Large intestine (tissue), 3 donors: Measurements from ENCODE around the gene ADAMTS18. TPM values are rescaled to one million over a fixed set of nuclear protein-coding genes. Genes with fewer than 3 reads are reported as not detected.

Experiments
- DNase-seq, 2 donors: peaks; one replicate each; pipeline versions ENCODE4 v3.0.0 to v3.0.0-alpha.2; 2013
- H3K27ac ChIP-seq: one replicate; pipeline ENCODE4 v1.5.1; 2013; ENCODE audit warnings: low read length
- H3K27me3 ChIP-seq: 2 replicates; pipeline ENCODE4 v1.6.1; 2013; ENCODE audit warnings: low read length; ENCODE audit not compliant: control insufficient read depth, insufficient read depth
- H3K36me3 ChIP-seq: 2 replicates; pipeline ENCODE4 v1.6.1; 2013; ENCODE audit warnings: low read length; ENCODE audit not compliant: control insufficient read depth, insufficient read depth
- H3K4me1 ChIP-seq: one replicate; pipeline ENCODE4 v1.6.1; 2013; ENCODE audit warnings: low read length; ENCODE audit not compliant: control insufficient read depth, insufficient read depth
- H3K4me3 ChIP-seq: one replicate; pipeline ENCODE4 v1.5.1; 2013; ENCODE audit warnings: low read length
- H3K9me3 ChIP-seq: one replicate; pipeline ENCODE4 v1.6.1; 2013; ENCODE audit warnings: mild to moderate bottlenecking, low read depth, low read length, moderate library complexity; ENCODE audit not compliant: control insufficient read depth
- WGBS: methylation state at CpG from one replicate; pipeline ENCODE4 v1.1.5; 2013; ENCODE audit warnings: low lambda C conversion rate; ENCODE audit not compliant: insufficient coverage; 5-methylcytosine and 5-hydroxymethylcytosine counted together
- polyA plus RNA-seq: library from polyadenylated mRNA; unstranded; fragments of 120-200 nt; gene quantifications from one replicate; pipeline ENCODE4 v1.2.1, GENCODE V29; 2013

The ADAMTS18 gene
- polyA plus RNA-seq, 1 donor = 1.9 TPM

- no peak for DNase-seq
- Histone ChIP-seq H3K4me1 (no peaks in the 10 kb centered on the region), H3K27ac (no peak overlapping the region), H3K36me3 (no peaks in the 10 kb centered on the region), H3K27me3 (no peaks in the 10 kb centered on the region), H3K4me3 (no peak overlapping the region), H3K9me3 (no peaks in the 10 kb centered on the region)
- 100% methylated on average over 1 of the region's 3 CpGs for WGBS
Measured at GRCh38 chr16:77396461-77396860, 38.4 kb downstream of the ADAMTS18 start.

- 100% methylated on average over 1 of the region's 2 CpGs for WGBS
- H3K4me3 ChIP-seq = no peak overlapping the region
- no peak overlapping the region for H3K27ac ChIP-seq
- no peaks in the 10 kb centered on the region for H3K27me3 ChIP-seq
- no peaks in the 10 kb centered on the region for H3K36me3 ChIP-seq
- no peaks in the 10 kb centered on the region for H3K4me1 ChIP-seq
- DNase-seq = no peak
- H3K9me3 ChIP-seq = no peaks in the 10 kb centered on the region
Measured at GRCh38 chr16:77394699-77395098, 40.1 kb downstream of the ADAMTS18 start.

- WGBS = 80% methylated on average over 1 of the region's 1 CpG
- no peak for DNase-seq
- Histone ChIP-seq H3K4me1 (no peaks in the 10 kb centered on the region), H3K36me3 (no peaks in the 10 kb centered on the region), H3K27me3 (no peaks in the 10 kb centered on the region), H3K27ac (no peak overlapping the region), H3K4me3 (no peak overlapping the region), H3K9me3 (no peaks in the 10 kb centered on the region)
Measured at GRCh38 chr16:77393955-77394354, 40.9 kb downstream of the ADAMTS18 start.

GRCh38 chr16:77387815-77388209, 47.0 kb downstream of the ADAMTS18 start:
- H3K27me3 ChIP-seq = no peaks in the 10 kb centered on the region
- peak in 1 of 2 donors; percentile 5 for DNase-seq
- no peak overlapping the region for H3K27ac ChIP-seq
- H3K4me1 ChIP-seq = no peaks in the 10 kb centered on the region
- H3K36me3 ChIP-seq = no peaks in the 10 kb centered on the region
- WGBS = 60% methylated on average over 1 of the region's 3 CpGs
- H3K4me3 ChIP-seq = no peak overlapping the region
- no peaks in the 10 kb centered on the region for H3K9me3 ChIP-seq

- H3K4me3 ChIP-seq = no peak overlapping the region
- DNase-seq = no peak
- 90% methylated on average over 3 of the region's 9 CpGs for WGBS
- H3K27ac ChIP-seq = no peak overlapping the region
- no peaks in the 10 kb centered on the region for H3K27me3 ChIP-seq
- H3K9me3 ChIP-seq = no peaks in the 10 kb centered on the region
- no peaks in the 10 kb centered on the region for H3K4me1 ChIP-seq
- H3K36me3 ChIP-seq = no peaks in the 10 kb centered on the region
Measured at GRCh38 chr16:77386831-77387814, 47.7 kb downstream of the ADAMTS18 start.

GRCh38 chr16:77385481-77385880, 49.4 kb downstream of the ADAMTS18 start:
- no peaks in the 10 kb centered on the region for H3K27me3 ChIP-seq
- H3K9me3 ChIP-seq = no peaks in the 10 kb centered on the region
- H3K36me3 ChIP-seq = no peaks in the 10 kb centered on the region
- no CpG with 5 or more reads among the region's 3 CpGs for WGBS
- DNase-seq = no peak
- H3K27ac ChIP-seq = no peak overlapping the region
- H3K4me1 ChIP-seq = no peaks in the 10 kb centered on the region
- no peak overlapping the region for H3K4me3 ChIP-seq

GRCh38 chr16:77383606-77384187, 51.1 kb downstream of the ADAMTS18 start:
- no peak overlapping the region for H3K4me3 ChIP-seq
- no peak overlapping the region for H3K27ac ChIP-seq
- H3K27me3 ChIP-seq = no peaks in the 10 kb centered on the region
- DNase-seq = no peak
- no CpG with 5 or more reads among the region's 8 CpGs for WGBS
- no peaks in the 10 kb centered on the region for H3K9me3 ChIP-seq
- no peaks in the 10 kb centered on the region for H3K4me1 ChIP-seq
- no peaks in the 10 kb centered on the region for H3K36me3 ChIP-seq

GRCh38 chr16:77376358-77376757, 58.5 kb downstream of the ADAMTS18 start:
- WGBS = no CpG with 5 or more reads among the region's 4 CpGs
- Histone ChIP-seq H3K4me1 (no peaks in the 10 kb centered on the region), H3K27ac (no peak overlapping the region), H3K36me3 (no peaks in the 10 kb centered on the region), H3K9me3 (no peaks in the 10 kb centered on the region), H3K27me3 (no peaks in the 10 kb centered on the region), H3K4me3 (no peak overlapping the region)
- DNase-seq = no peak

GRCh38 chr16:77375396-77375795, 59.4 kb downstream of the ADAMTS18 start:
- 100% methylated on average over 2 of the region's 7 CpGs for WGBS

GRCh38 chr16:77374384-77374783, 60.5 kb downstream of the ADAMTS18 start:
- Histone ChIP-seq H3K9me3 (no peaks in the 10 kb centered on the region), H3K4me3 (no peak overlapping the region), H3K4me1 (no peaks in the 10 kb centered on the region), H3K27ac (no peak overlapping the region), H3K27me3 (no peaks in the 10 kb centered on the region), H3K36me3 (no peaks in the 10 kb centered on the region)
- WGBS = no CpG with 5 or more reads among the region's 1 CpG
- peak; percentile 7 to 54 for DNase-seq

More at GRCh38 chr16:77375396-77375795, 59.4 kb downstream of the ADAMTS18 start:
- Histone ChIP-seq H3K27me3 (no peaks in the 10 kb centered on the region), H3K4me1 (no peaks in the 10 kb centered on the region), H3K4me3 (no peak overlapping the region), H3K9me3 (no peaks in the 10 kb centered on the region), H3K36me3 (no peaks in the 10 kb centered on the region), H3K27ac (no peak overlapping the region)
- no peak for DNase-seq
